GM23338 (cell line): Measurements from ENCODE around the gene CXCR1. TPM values are rescaled to one million over a fixed set of nuclear protein-coding genes. Genes with fewer than 3 reads are reported as not detected.

Experiments
- ATAC-seq: fragments of 200-7000 bp; cut with Tn5 transposase; 3 replicates; pipeline ENCODE4 v1.9.1; 2020
- DNase-seq: peaks from one replicate; pipeline ENCODE4 v3.0.0-alpha.2; 2015; ENCODE audit warnings: low spot score
- H2AFZ ChIP-seq: fragments of 200-600 bp; sonication (generic); 2 replicates; pipeline ENCODE4 v1.8.0; 2016; ENCODE audit warnings: antibody characterized with exemption, mild to moderate bottlenecking, moderate library complexity
- H3F3A ChIP-seq: fragments of 200-600 bp; sonication (generic); replicated peaks from 2 replicates; pipeline ENCODE4 v1.8.0; 2017; ENCODE audit warnings: antibody characterized with exemption, mixed run types, low read depth
- H3K27ac ChIP-seq: fragments of 200-600 bp; sonication (generic); 2 replicates; pipeline ENCODE4 v1.6.1; 2016; ENCODE audit warnings: low read depth
- H3K27me3 ChIP-seq: fragments of 200-600 bp; sonication (generic); 2 replicates; pipeline ENCODE4 v1.8.0; 2016; ENCODE audit warnings: mild to moderate bottlenecking, mixed run types, moderate library complexity; ENCODE audit not compliant: insufficient read depth
- H3K36me3 ChIP-seq: fragments of 200-600 bp; sonication (generic); 2 replicates; pipeline ENCODE4 v1.8.0; 2016; ENCODE audit warnings: mild to moderate bottlenecking; ENCODE audit not compliant: insufficient read depth
- H3K4me1 ChIP-seq: fragments of 200-600 bp; sonication (generic); 2 replicates; pipeline ENCODE4 v1.8.0; 2016; ENCODE audit warnings: mild to moderate bottlenecking, moderate library complexity; ENCODE audit not compliant: insufficient read depth
- H3K4me2 ChIP-seq: fragments of 200-600 bp; sonication (generic); 2 replicates; pipeline ENCODE4 v1.7.1; 2017; ENCODE audit warnings: mixed run types
- H3K4me3 ChIP-seq: fragments of 200-600 bp; sonication (generic); 2 replicates; pipeline ENCODE4 v1.6.1; 2016; ENCODE audit warnings: mixed run types
- H3K79me2 ChIP-seq: fragments of 200-600 bp; sonication (generic); replicated peaks from 2 replicates; pipeline ENCODE4 v1.8.0; 2017; ENCODE audit warnings: mild to moderate bottlenecking; ENCODE audit not compliant: insufficient read depth
- H3K9me2 ChIP-seq: fragments of 200-600 bp; sonication (generic); 2 replicates; pipeline ENCODE4 v1.8.0; 2017; ENCODE audit not compliant: insufficient read depth
- H4K20me1 ChIP-seq: fragments of 200-600 bp; sonication (generic); replicated peaks from 2 replicates; pipeline ENCODE4 v1.8.0; 2017; ENCODE audit warnings: mild to moderate bottlenecking; ENCODE audit not compliant: insufficient read depth
- H3K27ac Mint-ChIP-seq: 2 replicates; pipeline ENCODE4 v1.8.0; 2020; ENCODE audit warnings: inconsistent platforms, mild to moderate bottlenecking, moderate library complexity, mixed read lengths
- H3K27me3 Mint-ChIP-seq: 3 replicates; pipeline ENCODE4 v1.8.0; 2022; ENCODE audit warnings: low read depth, mild to moderate bottlenecking, moderate library complexity, mixed read lengths, inconsistent platforms; ENCODE audit not compliant: insufficient read depth, poor library complexity
- H3K36me3 Mint-ChIP-seq: 3 replicates; pipeline ENCODE4 v1.8.0; 2021; ENCODE audit warnings: low read depth, mild to moderate bottlenecking, inconsistent platforms, moderate library complexity, mixed read lengths
- H3K4me1 Mint-ChIP-seq: 3 replicates; pipeline ENCODE4 v1.8.0; 2020; ENCODE audit warnings: mild to moderate bottlenecking, inconsistent platforms, mixed read lengths
- H3K4me3 Mint-ChIP-seq: 3 replicates; pipeline ENCODE4 v1.8.0; 2021; ENCODE audit warnings: moderate library complexity, mild to moderate bottlenecking, inconsistent platforms, mixed read lengths
- H3K9me3 Mint-ChIP-seq: 3 replicates; pipeline ENCODE4 v1.8.0; 2020; ENCODE audit warnings: moderate library complexity, mild to moderate bottlenecking, inconsistent platforms, mixed read lengths
- CREB1 ChIP-seq: fragments of 250-450 bp; sonication (Bioruptor Pico); IDR thresholded peaks from 2 replicates; pipeline ENCODE4 v1.5.0; 2020; ENCODE audit warnings: low read depth, mild to moderate bottlenecking, moderate library complexity
- ETS1 ChIP-seq: IDR thresholded peaks from 2 replicates; pipeline ENCODE4 v1.6.1; 2016; ENCODE audit warnings: antibody characterized with exemption
- EZH2 ChIP-seq: fragments of 200-600 bp; sonication (generic); IDR thresholded peaks from one replicate; pipeline ENCODE4 v1.8.0; 2017; ENCODE audit warnings: antibody characterized with exemption, mild to moderate bottlenecking, low read depth; ENCODE audit not compliant: unreplicated experiment
- JUNB ChIP-seq: IDR thresholded peaks from one replicate; pipeline ENCODE4 v1.6.1; 2016; ENCODE audit warnings: antibody characterized with exemption; ENCODE audit not compliant: unreplicated experiment
- REST ChIP-seq: IDR thresholded peaks from one replicate; pipeline ENCODE4 v1.6.1; 2018; ENCODE audit warnings: antibody characterized with exemption; ENCODE audit not compliant: unreplicated experiment
- STAT1 ChIP-seq: IDR thresholded peaks from one replicate; pipeline ENCODE4 v1.6.1; 2016; ENCODE audit warnings: antibody characterized with exemption; ENCODE audit not compliant: unreplicated experiment
- ZNF114 ChIP-seq: fragments of 250-450 bp; sonication (Bioruptor Pico); IDR thresholded peaks from 2 replicates; pipeline ENCODE4 v1.5.0; 2020; ENCODE audit warnings: mild to moderate bottlenecking, moderate library complexity
- ZNF331 ChIP-seq: fragments of 250-450 bp; sonication (Bioruptor Pico); IDR thresholded peaks from 2 replicates; pipeline ENCODE4 v1.5.0; 2020; ENCODE audit warnings: low read depth, mild to moderate bottlenecking, moderate library complexity
- ZNF462 ChIP-seq: fragments of 250-450 bp; sonication (Bioruptor Pico); IDR thresholded peaks from 2 replicates; pipeline ENCODE4 v1.5.0; 2020; ENCODE audit warnings: mild to moderate bottlenecking, moderate library complexity
- polyA plus RNA-seq: library from polyadenylated mRNA; unstranded; fragments of >200 nt; fragmentation: Nextera tagmentation; extraction: Ambion mirVana; gene quantifications from 2 replicates; pipeline ENCODE4 v1.2.1, GENCODE V29; 2016
- total RNA-seq: library from RNA; depleted of rRNA; stranded (reverse); fragments of >200 nt; shearing (Covaris generic); gene quantifications from 2 replicates; pipeline ENCODE4 v1.2.3, GENCODE V29; 2014

Gene CXCR1
- total and polyA plus RNA-seq, 2 experiments from 2014 or later, result not detected

- TF ChIP-seq ETS1, result no peak
- no peak for TF ChIP-seq CREB1 (CRISPR knock-in tag)
- no peak for TF ChIP-seq STAT1
- no peak for TF ChIP-seq ZNF331 (CRISPR knock-in tag)
- TF ChIP-seq JUNB, result no peak
- TF ChIP-seq REST, result no peak
These were observed 37.2 kb downstream of the CXCR1 start (continued) for GRCh38 chr2:218129458-218130135.

- H3K36me3 Mint-ChIP-seq, result no peaks in the 10 kb centered on the region
- Histone ChIP-seq H3F3A (no peaks in the 10 kb centered on the region; the same call in 1 of the 2 replicates), H3K4me3 (no peak overlapping the region), H3K4me2 (no peak overlapping the region), H3K27me3 (no peaks in the 10 kb centered on the region), H4K20me1 (no peaks in the 10 kb centered on the region), H3K9me2 (peaks cover 8% of the 10 kb centered on the region), H3K36me3 (no peaks in the 10 kb centered on the region), H2AFZ (no peak overlapping the region), H3K79me2 (no peaks in the 10 kb centered on the region), H3K27ac (no peak overlapping the region), H3K4me1 (peaks cover 15% of the 10 kb centered on the region; the same call in 1 of the 2 replicates)
- peaks cover 8% of the 10 kb centered on the region for H3K27me3 Mint-ChIP-seq
- H3K4me3 Mint-ChIP-seq, result no peak overlapping the region
- TF ChIP-seq ZNF114 (CRISPR knock-in tag) (no peak), EZH2 (no peak), ZNF462 (CRISPR knock-in tag) (no peak), JUNB (no peak)
- ATAC-seq, result no peak
- H3K27ac Mint-ChIP-seq, result no peak overlapping the region
- no peak for DNase-seq
- H3K9me3 Mint-ChIP-seq, result no peaks in the 10 kb centered on the region
- H3K4me1 Mint-ChIP-seq, result peaks cover 14% of the 10 kb centered on the region
These were observed 37.8 kb downstream of the CXCR1 start for GRCh38 chr2:218128781-218129457.
